GM11168 (cell line): ENCODE results near the gene ULK4.
"Not testable (repeated sequence)": the region's sequence is repeated elsewhere in the genome, so short reads cannot be mapped to it uniquely, and the experiment has no call there.

Experiments used
- in situ Hi-C: fragments of 300-500 bp; cut with MboI; formaldehyde crosslinking; loops from one replicate; pipeline ENCODE4 v1.12.0; 2022; ENCODE audit warnings: low sequenced_read_pairs; ENCODE audit not compliant: unreplicated experiment

ULK4 gene

DNA sequence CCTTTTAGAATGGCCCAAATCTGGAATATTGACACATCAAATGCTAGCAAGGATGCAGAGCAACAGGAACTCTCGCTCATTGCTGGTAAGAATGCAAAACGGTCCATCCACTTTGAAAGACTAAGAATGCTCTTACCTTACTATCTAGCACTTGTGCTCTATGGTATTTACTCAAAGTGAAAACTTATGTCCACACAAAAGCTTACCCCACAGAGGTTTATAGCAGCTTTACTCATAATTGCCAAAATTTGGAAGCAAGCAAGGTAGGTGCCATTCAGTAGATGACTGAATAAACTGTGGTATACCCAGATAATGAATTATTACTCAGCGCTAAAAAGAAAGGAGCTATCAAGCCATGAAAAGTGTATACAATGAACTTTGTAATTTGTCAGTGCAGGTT is 666.2 kb downstream of the ULK4 start:
- in situ Hi-C loops, result no loop called here

DNA sequence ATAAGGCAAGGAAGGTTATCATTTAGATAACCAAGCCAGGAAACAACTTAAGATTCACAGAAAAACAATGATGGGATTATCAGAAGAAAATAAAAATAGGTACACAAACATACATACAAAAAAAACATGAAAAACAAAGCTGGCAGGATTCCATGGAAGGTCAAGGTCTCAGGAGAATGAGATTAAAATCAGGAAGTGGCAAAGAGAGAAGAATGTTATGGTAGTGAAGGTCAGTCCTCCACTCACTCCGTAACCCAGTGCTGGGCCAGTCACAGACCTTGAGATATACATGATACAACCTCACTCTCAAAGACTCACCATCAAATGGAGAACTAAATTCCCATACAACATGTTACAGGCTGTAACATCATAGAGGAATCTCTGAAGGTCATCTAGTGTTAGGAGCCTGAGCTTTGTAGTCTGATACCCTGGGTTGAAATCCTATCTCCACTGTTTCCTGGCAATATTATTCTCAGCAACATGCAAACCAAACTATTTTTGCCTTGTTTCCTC is 668.7 kb downstream of the ULK4 start:
- in situ Hi-C loops, result no loop called here

DNA sequence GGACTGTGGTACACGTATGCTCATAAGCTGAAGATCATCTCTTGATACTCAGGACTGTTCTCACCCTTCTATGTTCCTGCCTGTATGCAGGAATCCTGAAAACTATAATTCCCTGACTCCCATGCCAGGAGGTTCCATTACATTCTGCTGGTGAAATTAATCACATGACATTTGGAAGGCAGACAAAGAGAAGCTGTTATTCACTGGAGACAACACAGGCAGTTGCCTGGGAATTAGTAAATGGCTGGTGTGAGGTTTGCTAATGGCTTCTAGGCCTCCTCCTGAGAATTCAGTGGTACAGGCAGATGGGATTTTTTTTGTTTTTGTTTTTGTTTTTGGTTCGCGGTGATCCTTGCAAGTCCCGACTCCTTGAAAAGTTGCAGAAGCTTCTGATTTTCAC is 671.2 kb downstream of the ULK4 start:
- in situ Hi-C loops, result no loop called here

DNA sequence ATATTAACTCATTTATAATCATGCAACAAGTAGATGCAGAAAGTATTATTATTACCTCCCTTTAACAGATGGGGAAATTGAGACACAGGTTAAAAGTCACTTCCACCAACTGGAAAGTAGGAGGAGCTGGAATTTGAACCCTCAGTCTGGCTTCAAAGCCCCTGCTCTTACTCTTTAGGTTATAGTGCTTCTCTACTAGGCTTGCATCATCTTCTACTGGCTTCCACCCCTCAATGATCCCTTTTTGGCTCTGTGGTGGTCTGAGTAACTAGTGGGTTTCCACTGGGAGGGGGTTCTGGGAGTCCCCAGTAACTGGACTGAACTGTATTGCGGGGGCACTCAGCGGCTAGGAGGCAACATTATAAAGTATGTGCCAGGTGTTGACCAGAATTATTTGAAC is 671.6 kb downstream of the ULK4 start:
- in situ Hi-C loops, result no loop called here

DNA sequence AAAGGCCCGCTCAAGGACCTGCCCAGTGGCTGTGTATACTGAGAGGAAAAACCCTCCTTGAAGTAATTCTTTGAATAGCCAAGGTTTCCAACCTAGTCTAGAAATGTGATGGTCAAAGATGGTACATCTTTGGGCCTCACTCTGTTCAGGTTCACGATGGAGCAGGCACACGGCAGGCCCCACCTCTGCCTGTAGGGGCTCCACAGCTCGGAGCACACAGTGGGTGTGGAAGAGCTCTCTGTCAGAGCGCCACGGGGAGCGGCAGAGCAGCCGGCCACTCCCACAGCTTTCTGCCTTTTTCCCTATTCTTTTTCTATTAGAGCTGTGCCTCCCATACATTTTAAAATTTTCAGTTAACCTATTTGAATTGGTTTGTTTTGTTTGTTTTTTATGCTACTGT is 673.1 kb downstream of the ULK4 start:
- in situ Hi-C loops, result no loop called here

DNA sequence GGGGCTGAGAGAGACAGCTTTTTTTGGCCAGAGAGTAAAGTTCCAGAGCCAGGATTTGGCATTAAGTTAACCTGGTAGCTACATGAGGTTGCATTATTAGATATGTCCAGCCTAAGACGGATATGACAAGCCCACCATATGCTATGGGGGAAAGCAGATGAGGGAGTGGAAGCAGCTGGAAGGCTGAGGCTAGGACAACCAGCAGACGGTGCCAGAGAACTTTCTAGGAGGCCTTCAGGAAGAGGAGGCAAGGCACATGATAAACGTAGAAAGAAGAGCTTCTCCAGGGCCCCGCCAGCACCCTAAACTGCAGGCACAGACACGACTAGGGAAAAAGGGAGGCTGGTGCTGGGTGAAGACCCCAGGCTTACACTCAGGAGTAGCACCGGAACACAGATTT is 675.6 kb downstream of the ULK4 start:
- in situ Hi-C loops, result no loop called here

DNA sequence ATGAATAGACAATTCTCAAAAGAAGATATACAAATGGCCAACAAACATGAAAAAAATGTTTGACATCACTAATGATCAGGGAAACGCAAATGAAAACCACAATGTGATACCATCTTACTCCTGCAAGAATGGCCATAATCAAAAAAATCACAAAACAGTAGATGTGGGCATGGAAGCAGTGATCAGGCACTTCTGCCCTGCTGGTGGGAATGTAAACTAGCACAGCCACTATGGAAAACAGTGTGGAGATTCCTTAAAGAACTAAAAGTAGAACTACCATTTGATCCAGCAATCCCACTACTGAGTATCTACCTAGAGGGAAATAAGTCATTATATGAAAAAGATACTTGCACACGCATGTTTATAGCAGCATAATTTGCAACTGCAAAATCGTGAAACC is 677.0 kb downstream of the ULK4 start:
- in situ Hi-C loops, result not testable (repeated sequence)

DNA sequence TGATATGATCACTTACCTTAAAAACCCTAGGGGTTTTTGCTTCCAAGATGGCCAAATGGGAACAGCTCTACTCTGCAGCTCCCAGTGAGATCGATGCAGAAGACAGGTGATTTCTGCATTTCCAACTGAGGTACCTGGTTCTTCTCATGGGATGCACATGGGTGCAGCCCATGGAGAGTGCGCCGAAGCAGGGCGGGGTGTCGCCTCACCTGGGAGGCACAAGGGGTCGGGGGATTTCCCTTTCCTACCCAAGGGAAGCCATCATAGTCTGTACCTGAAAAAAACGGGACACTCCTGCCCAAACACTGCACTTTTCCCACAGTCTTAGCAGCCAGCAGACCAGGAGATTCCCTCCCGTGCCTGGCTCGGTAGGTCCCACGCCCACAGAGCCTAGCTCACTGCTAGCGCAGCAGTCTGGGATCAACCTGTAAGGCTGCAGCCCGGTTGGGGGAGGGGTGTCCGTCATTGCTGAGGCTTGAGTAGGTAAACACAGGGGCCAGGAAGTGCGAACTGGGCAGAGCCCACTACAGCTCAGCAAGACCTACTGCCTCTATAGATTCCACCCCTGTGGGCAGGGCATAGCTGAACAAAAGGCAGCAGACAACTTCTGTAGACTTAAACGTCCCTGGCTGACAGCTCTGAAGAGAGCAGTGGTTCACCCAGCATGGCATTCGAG is 684.0 kb downstream of the ULK4 start:
- in situ Hi-C loops, result no loop called here

DNA sequence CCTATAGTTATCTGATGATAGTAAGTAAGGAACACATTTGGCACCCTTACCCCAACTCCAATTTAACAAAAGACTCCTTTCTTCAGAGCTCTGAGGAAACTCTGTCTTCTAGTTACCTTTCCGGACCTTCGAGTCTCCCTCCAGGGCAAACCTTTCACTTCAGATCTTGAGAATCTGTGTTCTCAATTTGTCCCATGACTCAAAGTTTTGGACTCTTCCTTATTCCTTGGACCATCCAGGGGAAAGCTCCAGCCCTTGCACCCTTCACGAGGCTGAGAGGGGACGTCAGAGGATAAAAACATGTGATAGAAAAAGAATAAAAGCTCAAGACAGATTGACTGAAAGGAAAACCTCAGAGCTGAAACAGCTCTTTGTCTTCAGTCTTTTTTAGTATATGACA is 685.7 kb downstream of the ULK4 start:
- in situ Hi-C loops, result no loop called here

DNA sequence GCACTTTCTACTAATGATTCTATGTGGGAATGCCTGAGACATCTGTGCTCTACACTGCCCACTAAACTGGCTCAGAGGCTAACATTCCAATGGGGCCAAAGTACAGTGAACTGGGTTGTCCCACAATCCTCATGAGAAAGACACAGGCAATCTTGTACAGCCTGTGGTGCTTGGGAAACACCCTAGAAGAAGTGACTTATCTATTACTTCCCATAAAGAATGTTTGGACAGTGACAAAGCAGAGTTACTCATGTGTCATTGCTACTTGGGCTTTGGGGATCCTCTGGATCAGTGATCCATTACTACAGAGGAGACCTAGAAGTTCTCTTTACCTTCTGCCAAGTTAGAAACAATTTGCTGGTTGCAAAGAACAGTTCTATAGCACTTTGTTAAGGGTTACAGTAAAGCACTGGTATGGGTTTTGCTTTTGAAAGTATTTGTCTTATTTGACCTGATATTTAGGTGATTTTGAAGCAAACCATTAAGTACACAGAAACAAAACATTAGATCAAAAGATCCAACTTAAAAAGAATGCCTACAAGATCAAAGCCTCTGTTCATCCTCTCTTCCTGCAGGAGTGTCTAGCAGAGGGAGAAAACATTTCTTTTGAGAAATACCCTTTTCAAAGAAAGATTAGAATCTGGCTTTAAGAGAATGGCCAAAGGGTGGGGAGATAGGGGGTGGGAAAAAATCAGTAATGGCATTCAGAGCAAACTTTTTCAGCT is 686.8 kb downstream of the ULK4 start:
- in situ Hi-C loops, result no loop called here

DNA sequence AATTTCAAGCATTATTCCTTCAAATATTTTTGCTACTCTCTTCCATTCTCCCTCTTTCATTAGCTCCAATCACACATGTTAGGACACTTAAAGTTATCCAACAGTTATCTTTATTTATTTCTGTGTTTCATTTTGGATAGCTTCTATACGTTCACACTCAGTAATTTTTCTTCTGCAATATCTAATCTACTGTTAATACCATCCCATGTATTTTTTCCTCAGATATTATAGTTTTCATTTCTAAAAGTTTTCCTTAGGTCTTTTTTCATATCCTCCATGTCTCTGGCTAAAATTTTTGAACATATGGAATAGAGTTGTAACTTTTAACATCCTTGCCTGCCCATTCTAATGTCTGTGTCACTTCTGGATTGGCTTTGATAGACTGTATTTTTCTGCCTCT is 689.2 kb downstream of the ULK4 start:
- in situ Hi-C loops, result no loop called here

DNA sequence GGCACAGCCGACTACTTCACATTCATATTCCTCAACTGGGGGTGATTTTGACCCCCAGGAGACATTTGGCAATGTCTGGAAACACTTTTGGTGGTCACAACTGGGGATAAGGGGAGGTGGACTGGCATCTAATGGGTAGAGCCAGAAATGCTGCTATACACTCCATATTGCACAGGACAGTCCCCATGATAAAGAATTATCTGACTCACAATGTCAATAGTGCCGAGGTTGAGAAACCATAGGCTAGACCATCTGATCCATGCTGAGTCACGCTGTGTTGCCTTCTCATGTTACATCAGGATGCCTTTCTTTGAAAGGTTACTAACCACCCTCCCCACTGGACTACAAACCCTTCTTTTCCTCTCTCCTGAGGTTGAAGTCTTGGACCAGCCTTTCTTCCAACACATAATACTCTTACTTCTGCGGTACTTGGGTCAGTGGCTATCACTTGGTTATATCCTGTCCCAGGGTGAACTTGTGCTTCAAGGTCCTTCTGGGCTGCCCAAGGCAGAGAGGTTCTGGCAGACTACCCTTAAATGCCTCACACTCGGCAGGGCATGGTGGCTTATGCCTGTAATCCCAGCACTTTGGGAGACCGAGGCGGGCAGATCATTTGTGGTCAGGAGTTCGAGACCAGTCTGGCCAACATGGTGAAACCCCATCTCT is 693.8 kb downstream of the ULK4 start:
- in situ Hi-C loops, result no loop called here

DNA sequence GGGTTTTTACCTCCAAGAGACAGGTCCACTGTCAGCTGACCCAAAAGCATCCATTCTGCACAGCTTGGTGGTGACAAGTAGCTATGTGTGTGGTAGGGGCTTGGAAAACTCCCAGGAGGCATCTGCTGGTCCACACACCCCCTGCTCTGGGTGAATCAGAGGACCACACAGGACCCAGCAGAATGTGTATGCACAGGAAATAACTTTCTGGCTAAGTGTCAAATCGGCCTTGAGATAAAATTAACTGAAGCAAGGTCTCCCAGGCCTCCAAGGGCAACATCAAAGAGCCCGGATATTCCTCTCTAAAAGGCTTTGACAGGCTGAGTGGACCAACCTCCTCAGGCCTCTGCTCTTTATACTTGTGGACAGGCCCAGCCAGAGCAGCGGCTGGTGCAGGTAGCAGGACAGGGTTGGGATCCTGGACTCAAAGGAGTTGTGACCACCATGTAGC is 696.1 kb downstream of the ULK4 start:
- in situ Hi-C loops, result no loop called here

DNA sequence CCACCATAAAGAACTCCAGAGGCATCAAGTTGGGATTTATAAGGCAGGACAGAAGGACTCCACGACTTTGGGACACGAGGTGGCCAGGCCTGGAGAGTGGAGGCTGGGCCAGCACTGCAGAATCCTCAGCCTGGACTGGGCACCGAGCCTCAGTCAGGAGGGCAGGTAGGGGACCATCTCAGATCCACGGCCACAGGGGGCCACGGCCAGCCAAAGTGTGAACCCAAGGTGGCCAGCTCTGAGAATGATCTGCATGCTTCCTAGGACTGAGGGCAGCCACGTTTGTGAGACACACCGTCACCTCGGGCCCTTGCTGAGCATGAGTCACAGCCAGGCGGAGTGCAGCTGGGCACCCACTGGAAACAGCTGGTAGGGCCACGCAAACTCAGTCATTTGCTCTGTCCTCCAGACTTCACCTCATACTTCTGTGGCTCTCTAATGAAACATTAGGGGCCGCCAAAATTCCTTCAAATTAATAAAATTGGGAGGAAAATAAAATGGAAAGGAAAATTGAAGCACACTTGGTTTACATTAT is 696.8 kb downstream of the ULK4 start:
- in situ Hi-C loops, result no loop called here

DNA sequence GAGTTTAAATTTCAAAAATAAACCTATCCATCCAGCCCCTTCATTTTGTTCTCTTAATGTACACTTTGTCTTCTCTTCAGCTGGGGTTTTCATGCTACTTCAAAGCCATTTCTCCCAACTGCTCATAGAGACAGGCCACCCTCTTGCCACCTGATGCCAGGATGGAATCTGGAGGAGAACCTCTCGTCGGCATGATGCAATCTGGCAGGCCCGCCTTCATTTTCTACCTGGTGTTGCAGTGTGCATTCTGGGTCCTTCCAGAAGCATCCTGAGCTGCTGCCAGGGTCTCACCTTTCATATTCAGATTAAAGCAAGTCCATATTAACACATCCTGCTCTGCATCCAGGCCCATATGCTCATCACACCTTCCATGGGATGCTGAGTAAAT is 701.8 kb downstream of the ULK4 start:
- in situ Hi-C loops, result no loop called here

DNA sequence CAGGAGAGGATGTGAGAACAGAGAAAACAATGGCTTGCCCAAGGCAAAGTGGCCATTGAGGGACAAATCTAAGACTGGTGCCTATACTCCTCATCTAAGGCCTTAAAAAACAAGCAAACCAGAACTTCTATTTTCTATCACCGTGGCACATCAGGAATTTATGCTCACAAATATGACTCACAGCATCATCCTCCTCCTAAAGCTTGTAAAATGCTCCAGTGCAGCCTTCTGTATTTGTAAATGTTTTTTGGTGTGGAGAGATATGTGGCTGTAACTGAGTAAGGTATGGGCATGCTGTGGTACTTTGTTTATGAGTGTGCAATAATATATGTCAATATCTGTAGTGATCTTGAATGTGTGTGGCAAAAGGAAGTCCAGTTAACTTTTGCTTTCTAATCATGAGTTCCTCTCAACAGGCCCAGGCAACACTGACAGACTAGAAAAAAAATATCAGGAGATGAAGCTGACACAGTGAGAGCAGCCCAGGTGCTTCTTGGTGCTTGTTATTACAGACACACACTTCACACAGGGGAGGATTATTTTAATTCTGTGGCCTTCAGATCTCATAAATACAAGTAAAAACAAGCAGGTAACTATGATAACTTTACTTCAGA is 702.3 kb downstream of the ULK4 start:
- in situ Hi-C loops, result no loop called here

DNA sequence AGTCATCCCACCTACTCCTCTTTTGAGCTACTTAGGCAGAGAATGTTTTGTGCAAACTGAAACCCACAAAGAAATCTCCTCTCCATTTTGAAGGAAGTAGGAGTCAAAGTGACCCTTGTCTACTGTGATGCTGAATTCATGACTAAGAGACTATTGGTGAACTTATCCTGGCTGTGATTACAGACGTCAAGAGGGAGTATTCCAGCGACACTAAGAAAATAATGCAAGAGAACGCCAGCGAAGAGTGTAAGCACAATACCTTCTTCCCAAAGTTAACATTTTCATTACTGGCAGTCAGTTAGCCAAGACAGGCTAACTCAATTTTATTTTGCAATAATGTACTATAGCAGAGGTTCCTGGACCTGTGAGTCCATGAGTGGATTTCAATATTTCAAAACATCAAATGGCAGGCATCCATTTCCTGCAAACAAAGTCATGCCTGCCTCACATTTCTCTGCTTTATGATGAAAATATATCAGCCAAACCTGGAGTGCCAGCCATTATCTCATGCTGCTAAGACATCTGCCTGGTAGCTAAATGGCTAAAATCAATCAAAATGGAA is 703.6 kb downstream of the ULK4 start:
- in situ Hi-C loops, result no loop called here

DNA sequence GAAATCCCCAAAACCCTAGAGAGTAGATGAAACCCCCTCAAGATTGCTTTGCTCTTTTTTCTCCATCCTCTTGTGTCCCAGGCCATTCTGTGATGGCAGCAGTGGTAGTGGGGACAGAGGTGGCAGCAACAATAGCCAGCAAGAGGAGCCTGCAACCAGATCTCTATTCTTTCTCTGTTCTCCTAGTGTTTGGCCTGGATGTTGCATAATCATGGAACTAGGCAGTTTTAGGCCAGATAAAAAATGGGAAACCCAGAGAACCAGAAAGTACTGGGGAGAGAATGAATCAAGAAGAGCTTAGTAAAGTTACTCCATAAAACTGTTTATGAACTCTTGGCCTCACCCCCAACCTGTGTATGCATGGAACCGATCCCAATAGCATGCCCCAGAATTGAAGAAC is 710.3 kb downstream of the ULK4 start:
- in situ Hi-C loops, result no loop called here

DNA sequence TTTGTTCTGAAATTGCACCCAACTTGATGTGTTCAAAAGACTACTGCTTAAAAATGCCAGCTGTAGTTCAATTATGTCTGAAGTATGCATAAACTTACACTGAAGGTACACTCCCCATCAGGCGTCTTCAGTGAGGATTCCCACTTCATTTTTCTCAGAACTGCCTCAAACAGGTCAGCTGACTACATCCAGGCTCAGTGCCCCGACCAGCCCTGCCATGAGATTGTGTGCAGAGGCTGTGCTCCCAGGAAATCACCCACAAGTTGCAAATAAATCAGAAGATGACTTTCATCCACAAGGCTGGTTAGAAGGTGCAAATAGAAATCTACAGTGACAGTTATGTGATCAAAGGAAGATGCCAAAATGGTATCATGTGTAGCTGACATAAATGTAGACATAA is 711.1 kb downstream of the ULK4 start:
- in situ Hi-C loops, result no loop called here

DNA sequence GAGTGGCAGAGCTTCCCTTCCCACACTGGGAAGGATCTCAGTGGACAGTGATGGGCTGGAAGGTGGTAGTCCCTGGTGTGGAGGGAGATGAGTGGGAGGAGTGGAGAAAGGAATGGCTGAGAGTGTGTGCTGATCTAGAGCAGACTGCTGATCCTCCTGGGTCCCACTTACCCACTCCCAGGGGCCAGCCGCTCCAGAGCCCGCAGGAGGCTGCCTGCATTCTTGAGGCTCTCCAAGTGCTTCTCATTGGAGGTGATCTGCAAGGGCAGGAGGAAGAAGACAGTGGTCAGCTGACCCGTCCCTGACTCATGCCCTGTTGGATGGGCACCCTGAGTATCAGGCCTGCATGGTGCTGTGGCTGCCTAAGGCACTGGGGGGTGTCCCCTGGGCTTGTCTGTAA is 712.6 kb downstream of the ULK4 start:
- in situ Hi-C loops, result no loop called here
